PC-3 (cell line): ENCODE measurements around the gene NACAD. TPM values are rescaled to one million over a fixed set of nuclear protein-coding genes. Genes with fewer than 3 reads are reported as not detected.

Source experiments
- ATAC-seq: fragments of 200-7000 bp; cut with Tn5 transposase; 2 replicates; pipeline ENCODE4 v1.9.1; 2020; ENCODE audit warnings: mild to moderate bottlenecking, moderate library complexity
- BruUV-seq: library from RNA; stranded (reverse); fragments of 400-500 nt; replicated peaks from 2 replicates; lab custom pipeline; 2021; lab: Mats Ljungman, UMichigan
- CTCF ChIA-PET: fragments of 300-600 bp; sonication (Branson Sonifier 250); formaldehyde crosslinking; loops from one replicate; lab custom pipeline; 2022; ENCODE audit warnings: antibody characterized with exemption; lab: Charles Lee
- POLR2A ChIA-PET: fragments of 300-600 bp; sonication (Branson Sonifier 250); formaldehyde crosslinking; loops from one replicate; lab custom pipeline; 2022; ENCODE audit warnings: antibody characterized with exemption; ENCODE audit not compliant: unreplicated experiment; lab: Charles Lee
- DNase-seq: peaks from one replicate; pipeline ENCODE4 v3.0.0-alpha.2; 2015
- H2AFZ ChIP-seq: fragments of 300-600 bp; sonication (generic); 2 replicates; pipeline ENCODE4 v1.6.0; 2016; ENCODE audit warnings: antibody characterized with exemption, low read length
- H3F3A ChIP-seq: fragments of 300-600 bp; sonication (generic); one replicate; pipeline ENCODE4 v1.6.0; 2017; ENCODE audit warnings: antibody characterized with exemption, low read length, control low read depth, mild to moderate bottlenecking; ENCODE audit not compliant: unreplicated experiment
- H3K27ac ChIP-seq: fragments of 300-600 bp; sonication (generic); 2 replicates; pipeline ENCODE4 v1.5.1; 2016; ENCODE audit warnings: mild to moderate bottlenecking, low read length
- H3K27me3 ChIP-seq: fragments of 300-600 bp; sonication (generic); 2 replicates; pipeline ENCODE4 v1.6.1; 2016; ENCODE audit warnings: low read length, mixed read lengths
- H3K36me3 ChIP-seq: fragments of 300-600 bp; sonication (generic); 2 replicates; pipeline ENCODE4 v1.6.1; 2016; ENCODE audit warnings: low read depth, mixed run types, low read length, mixed read lengths
- H3K4me1 ChIP-seq: fragments of 300-600 bp; sonication (generic); 2 replicates; pipeline ENCODE4 v1.5.1; 2016; ENCODE audit warnings: low read length; ENCODE audit not compliant: insufficient read depth
- H3K4me2 ChIP-seq: fragments of 300-600 bp; sonication (generic); 2 replicates; pipeline ENCODE4 v1.6.0; 2016; ENCODE audit warnings: low read length
- H3K4me3 ChIP-seq: fragments of 300-600 bp; sonication (generic); 2 replicates; pipeline ENCODE4 v1.5.1; 2016; ENCODE audit warnings: mild to moderate bottlenecking, low read length, mixed read lengths
- H3K79me2 ChIP-seq: fragments of 300-600 bp; sonication (generic); 2 replicates; pipeline ENCODE4 v1.6.1; 2017; ENCODE audit warnings: low read length, mixed read lengths
- H3K9ac ChIP-seq: fragments of 300-600 bp; sonication (generic); 2 replicates; pipeline ENCODE4 v1.6.0; 2016; ENCODE audit warnings: mild to moderate bottlenecking, low read length
- H3K9me2 ChIP-seq: fragments of 300-600 bp; sonication (generic); replicated peaks from 2 replicates; pipeline ENCODE4 v1.6.1; 2016; ENCODE audit warnings: mixed run types, low read length, mixed read lengths
- H3K9me3 ChIP-seq: fragments of 300-600 bp; sonication (generic); 2 replicates; pipeline ENCODE4 v1.6.1; 2016; ENCODE audit warnings: low read length, mixed read lengths
- H4K20me1 ChIP-seq: fragments of 300-600 bp; sonication (generic); 2 replicates; pipeline ENCODE4 v1.6.1; 2016; ENCODE audit warnings: low read length, mixed read lengths
- CTCF ChIP-seq: fragments of 300-600 bp; sonication (generic); conservative IDR thresholded peaks from 2 replicates; pipeline ENCODE4 v1.5.1; 2017; ENCODE audit warnings: antibody characterized with exemption, low read depth, mild to moderate bottlenecking, low read length
- EZH2 ChIP-seq: fragments of 300-600 bp; sonication (generic); IDR thresholded peaks from one replicate; pipeline ENCODE4 v1.6.1; 2017; ENCODE audit warnings: antibody characterized with exemption, mild to moderate bottlenecking, low read length; ENCODE audit not compliant: unreplicated experiment
- EZH2phosphoT487 ChIP-seq: fragments of 300-600 bp; sonication (generic); IDR thresholded peaks from 2 replicates; pipeline ENCODE4 v1.6.1; 2018; ENCODE audit warnings: mild to moderate bottlenecking, antibody characterized with exemption, low read length, borderline replicate concordance
- intact Hi-C: fragments of 100-400 bp; cut with micrococcal nuclease; formaldehyde crosslinking; loops from 2 replicates; pipeline ENCODE4 v1.9.0; 2023
- total RNA-seq: library from RNA; depleted of rRNA; stranded (reverse); fragments of >200 nt; gene quantifications from 2 replicates; pipeline ENCODE4 v1.2.3, GENCODE V29; 2014

NACAD gene
- total RNA-seq, 1 experiment from 2014 or later = 0.26 TPM

- ChIA-PET POLR2A (no interaction called here), CTCF (no interaction called here)
- no peaks in the 10 kb centered on the region; the same call in 1 of the 2 replicates for H3K36me3 ChIP-seq
- no peaks in the 10 kb centered on the region for H3F3A ChIP-seq
- no peak for TF ChIP-seq CTCF
- TF ChIP-seq EZH2 = no peak
- no peak for TF ChIP-seq EZH2phosphoT487
- BruUV-seq = no TSS peak
- H3K27ac ChIP-seq = no peak overlapping the region
- H3K9me2 ChIP-seq = no peaks in the 10 kb centered on the region
- H3K4me1 ChIP-seq = no peaks in the 10 kb centered on the region
- no peaks in the 10 kb centered on the region for H4K20me1 ChIP-seq
- no peak overlapping the region for H2AFZ ChIP-seq
- no peaks in the 10 kb centered on the region for H3K27me3 ChIP-seq
- H3K4me2 ChIP-seq = no peak overlapping the region
- no peak for ATAC-seq
- no peak overlapping the region for H3K4me3 ChIP-seq
- intact Hi-C loops = no loop called here
- no peaks in the 10 kb centered on the region for H3K9me3 ChIP-seq
- no peak for DNase-seq
- H3K79me2 ChIP-seq = no peaks in the 10 kb centered on the region
- no peak overlapping the region for H3K9ac ChIP-seq
Observed at GRCh38 chr7:45065031-45065995, 23.5 kb downstream of the NACAD start.

GRCh38 chr7:45064047-45064725 lies 24.6 kb downstream of the NACAD start:
- H3K27me3 ChIP-seq = no peaks in the 10 kb centered on the region
- H3F3A ChIP-seq = no peaks in the 10 kb centered on the region
- ATAC-seq (no peak), DNase-seq (no peak)
- H3K9ac ChIP-seq = no peak overlapping the region
- no peaks in the 10 kb centered on the region; the same call in 1 of the 2 replicates for H3K36me3 ChIP-seq
- POLR2A ChIA-PET = no interaction called here
- no peak overlapping the region for H3K4me3 ChIP-seq
- H3K79me2 ChIP-seq = no peaks in the 10 kb centered on the region
- no peak overlapping the region for H3K4me2 ChIP-seq
- H3K27ac ChIP-seq = no peak overlapping the region
- H2AFZ ChIP-seq = no peak overlapping the region
- no peaks in the 10 kb centered on the region for H3K9me3 ChIP-seq
- intact Hi-C loops = no loop called here
- no peaks in the 10 kb centered on the region for H3K9me2 ChIP-seq
- TF ChIP-seq CTCF (no peak), EZH2phosphoT487 (no peak), EZH2 (no peak)
- no TSS peak for BruUV-seq
- no peaks in the 10 kb centered on the region for H3K4me1 ChIP-seq
- CTCF ChIA-PET = no interaction called here
- no peaks in the 10 kb centered on the region for H4K20me1 ChIP-seq
